AG09309 (cell line): ENCODE measurements around the gene CREB3L2.
"Not testable (repeated sequence)": the region's sequence is repeated elsewhere in the genome, so short reads cannot be mapped to it uniquely, and the experiment has no call there.

Experiments
- DNase-seq: peaks from one replicate; pipeline ENCODE4 v3.0.0-alpha.2; 2010; ENCODE audit warnings: low read depth
- H3K4me3 ChIP-seq: 2 replicates; pipeline ENCODE4 v1.5.1; 2011; ENCODE audit warnings: mild to moderate bottlenecking, low read depth, low read length, moderate library complexity; ENCODE audit not compliant: control insufficient read depth
- CTCF ChIP-seq: IDR thresholded peaks from 2 replicates; pipeline ENCODE4 v1.5.1; 2011; ENCODE audit warnings: mild to moderate bottlenecking, low read depth, low read length, inconsistent platforms; ENCODE audit not compliant: insufficient read depth, control insufficient read depth; ENCODE audit errors: missing control alignments

The CREB3L2 gene

DNA sequence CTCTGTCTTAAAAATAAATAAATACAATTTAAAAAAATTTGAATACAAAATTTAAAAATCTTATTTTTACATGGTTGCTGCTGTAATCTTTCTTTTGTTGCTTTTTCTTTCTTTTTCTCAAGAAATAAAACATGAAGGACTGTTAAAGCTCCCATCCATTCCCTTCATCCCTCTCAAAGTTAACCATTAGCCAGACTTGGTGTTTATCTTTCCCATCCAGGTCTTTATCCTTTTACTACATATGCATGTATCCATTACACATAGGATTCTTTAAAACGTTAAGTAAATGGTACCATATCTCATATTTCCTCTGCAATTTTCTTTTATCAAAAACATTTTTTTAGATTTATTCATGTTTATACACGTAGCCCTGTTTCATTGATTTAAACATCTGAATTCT, 70.1 kb downstream of the CREB3L2 start:
- TF ChIP-seq CTCF, result no peak
- H3K4me3 ChIP-seq, result no peak overlapping the region
- DNase-seq, result no peak

DNA sequence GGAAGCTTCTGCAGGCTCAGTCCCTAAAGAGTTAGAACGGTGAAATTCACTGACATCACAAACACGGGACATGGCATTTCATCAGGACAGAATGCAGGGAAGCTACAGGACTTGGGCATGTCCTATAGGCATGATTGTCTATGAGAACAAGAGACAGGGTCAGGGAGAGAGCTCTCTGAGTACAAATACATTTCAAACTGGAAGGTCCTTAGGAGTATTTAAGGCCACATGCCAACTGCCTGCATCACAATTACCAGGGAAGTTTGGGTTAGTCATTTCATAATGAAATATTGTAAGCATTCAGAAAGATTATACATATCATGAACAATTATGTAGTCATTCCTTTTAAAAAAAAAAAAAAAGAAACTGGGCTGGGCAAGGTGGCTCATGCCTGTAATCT, 71.3 kb downstream of the CREB3L2 start:
- H3K4me3 ChIP-seq, result no peak overlapping the region
- no peak for TF ChIP-seq CTCF
- peak; percentile 67 for DNase-seq

- no peak for DNase-seq
- no peak for TF ChIP-seq CTCF
- H3K4me3 ChIP-seq, result no peak overlapping the region
Observed at GRCh38 chr7:137928626-137929025, 73.3 kb downstream of the CREB3L2 start.

DNA sequence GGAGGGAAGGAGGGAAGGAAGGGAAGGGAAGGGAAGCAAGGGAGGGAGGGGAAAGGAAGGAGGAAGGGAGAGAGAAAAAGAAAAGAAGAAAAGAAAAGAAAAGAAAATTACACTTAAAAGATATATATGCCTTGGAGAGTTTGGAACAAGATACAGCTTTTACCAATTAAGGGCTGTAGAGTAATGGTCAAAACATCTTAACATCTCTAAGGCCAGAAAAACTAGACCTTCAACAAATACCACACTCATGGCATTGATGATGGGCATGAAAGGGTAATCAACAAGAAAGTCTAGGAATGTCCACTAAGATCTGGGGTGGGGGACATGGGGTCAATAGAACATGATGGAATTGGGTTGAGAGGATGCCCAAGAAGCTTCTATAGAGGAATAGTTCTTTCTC, 74.5 kb downstream of the CREB3L2 start:
- no peak for DNase-seq
- no peak overlapping the region for H3K4me3 ChIP-seq
- no peak for TF ChIP-seq CTCF

DNA sequence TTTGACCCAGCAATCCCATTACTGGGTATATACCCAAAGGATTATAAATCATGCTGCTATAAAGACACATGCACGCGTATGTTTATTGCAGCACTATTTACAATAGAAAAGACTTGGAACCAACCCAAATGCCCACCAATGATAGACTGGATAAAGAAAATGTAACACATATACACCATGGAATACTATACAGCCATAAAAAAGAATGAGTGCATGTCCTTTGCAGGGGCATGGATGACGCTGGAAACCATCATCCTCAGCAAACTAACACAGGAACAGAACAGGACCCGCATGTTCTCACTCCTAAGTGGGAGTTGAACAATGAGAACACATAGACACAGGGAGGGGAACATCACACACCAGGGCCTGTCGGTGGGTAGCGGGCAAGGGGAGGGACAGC, 75.7 kb downstream of the CREB3L2 start:
- H3K4me3 ChIP-seq, DNase-seq: not testable (repeated sequence)

GRCh38 chr7:137925754-137926153, 76.1 kb downstream of the CREB3L2 start:
- TF ChIP-seq CTCF, result no peak

GRCh38 chr7:137925091-137925490, 76.8 kb downstream of the CREB3L2 start:
- no peak for TF ChIP-seq CTCF
- no peak overlapping the region for H3K4me3 ChIP-seq
- DNase-seq, result no peak

More at GRCh38 chr7:137925754-137926153, 76.1 kb downstream of the CREB3L2 start:
- DNase-seq, result no peak
- H3K4me3 ChIP-seq, result no peak overlapping the region

DNA sequence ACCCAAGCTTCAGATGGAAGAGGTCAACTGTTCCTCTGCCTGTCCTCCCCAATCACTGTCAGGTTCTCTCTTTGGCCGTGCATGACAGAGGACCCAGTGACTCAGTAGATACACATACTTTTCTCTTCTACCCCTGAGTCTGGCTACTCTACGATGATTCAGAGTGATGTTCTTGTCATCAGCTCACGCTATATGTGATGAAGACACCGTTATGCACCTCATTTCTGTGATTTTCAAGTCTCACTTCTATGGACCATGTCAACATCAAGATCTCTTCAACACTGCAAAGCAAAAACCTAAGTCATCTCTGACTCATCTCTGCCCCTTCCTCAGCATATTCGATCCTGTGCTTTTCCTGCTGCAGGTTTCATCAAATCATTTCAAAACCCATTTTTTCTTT, 78.5 kb downstream of the CREB3L2 start:
- TF ChIP-seq CTCF, result no peak
- H3K4me3 ChIP-seq, result no peak overlapping the region
- no peak for DNase-seq
